GM13976 (cell line): ENCODE measurements around the gene NXPH4.

Experiments
- DNase-seq: peaks from one replicate; pipeline ENCODE4 v3.0.0; 2012; ENCODE audit warnings: low spot score
- CTCF ChIP-seq: IDR thresholded peaks from 2 replicates; pipeline ENCODE4 v1.5.1; 2012; ENCODE audit warnings: borderline replicate concordance, mild to moderate bottlenecking; ENCODE audit not compliant: insufficient read depth; ENCODE audit errors: extremely low read depth, missing control alignments, control extremely low read depth
- in situ Hi-C: fragments of 300-500 bp; cut with MboI; formaldehyde crosslinking; loops from one replicate; pipeline ENCODE4 v1.12.0; 2022; ENCODE audit warnings: low sequenced_read_pairs, mixed read lengths, inconsistent platforms; ENCODE audit not compliant: unreplicated experiment

NXPH4 gene

GRCh38 chr12:57211791-57212700 is 4.5 kb upstream of the NXPH4 start:
- no peak for TF ChIP-seq CTCF
- DNase-seq: no peak
- in situ Hi-C loops: no loop called here

GRCh38 chr12:57212701-57213057 is 3.9 kb upstream of the NXPH4 start:
- in situ Hi-C loops: no loop called here
- TF ChIP-seq CTCF: no peak

GRCh38 chr12:57213058-57213715 is 3.4 kb upstream of the NXPH4 start:
- in situ Hi-C loops: no loop called here
- TF ChIP-seq CTCF: peak; percentile 94
- peak; percentile 93 for DNase-seq

More at GRCh38 chr12:57212701-57213057, 3.9 kb upstream of the NXPH4 start:
- no peak for DNase-seq

GRCh38 chr12:57213763-57214397 is 2.7 kb upstream of the NXPH4 start:
- no peak for DNase-seq
- TF ChIP-seq CTCF: no peak
- in situ Hi-C loops: no loop called here

- TF ChIP-seq CTCF: peak; percentile 69
- in situ Hi-C loops: no loop called here
- peak; percentile 86 for DNase-seq
These were observed 2.2 kb upstream of the NXPH4 start for GRCh38 chr12:57214398-57214781.

- DNase-seq: no peak
- no peak for TF ChIP-seq CTCF
- in situ Hi-C loops: no loop called here
These were observed 1.5 kb upstream of the NXPH4 start for GRCh38 chr12:57215065-57215464.
